ENCODE data around the gene TOP2B. TPM values are rescaled to one million over a fixed set of nuclear protein-coding genes. Genes with fewer than 3 reads are reported as not detected.

Gene TOP2B
- total RNA-seq, 1 experiment from 2014 or later = 63.1 TPM

- intact Hi-C loops (cut with micrococcal nuclease; ENCODE audit: unreplicated experiment) (no loop called here), in situ Hi-C loops (cut with HindIII; ENCODE audit: low pct_unique_long_range_greater_than_20kb, low sequenced_read_pairs) (no loop called here)
- Histone ChIP-seq H3K4me1 (ENCODE audit: control insufficient read depth, insufficient read depth, low read length) (no peaks in the 10 kb centered on the region), H3K4me3 (ENCODE audit: low read depth in 2 of 2, low read length in 2 of 2) (no peak overlapping the region), H3K9me3 (ENCODE audit: control insufficient read depth, insufficient read depth, low read depth, low read length) (no peaks in the 10 kb centered on the region), H3K27ac (ENCODE audit: low read length) (no peak overlapping the region), H3K27me3 (ENCODE audit: control insufficient read depth, insufficient read depth, low read length) (no peaks in the 10 kb centered on the region), H3K36me3 (ENCODE audit: control insufficient read depth, insufficient read depth, low read length) (no peaks in the 10 kb centered on the region)
- BruUV-seq (replicated peaks) = no TSS peak
- CTCF ChIA-PET = no interaction called here
- DNase-seq (ENCODE audit: low read depth, low spot score) (no peak), ATAC-seq (no peak)
- POLR2A ChIA-PET = no interaction called here
- no peak for TF ChIP-seq REST (IDR thresholded peaks at IDR 0.05; ENCODE audit: insufficient read depth in 1 of 2, low read depth in 2 of 2, low read length in 1 of 2)
- no peak for TF ChIP-seq CTCF (IDR thresholded peaks at IDR 0.05)
These were observed 84.2 kb downstream of the TOP2B start for GRCh38 chr3:25580534-25580933.

DNA sequence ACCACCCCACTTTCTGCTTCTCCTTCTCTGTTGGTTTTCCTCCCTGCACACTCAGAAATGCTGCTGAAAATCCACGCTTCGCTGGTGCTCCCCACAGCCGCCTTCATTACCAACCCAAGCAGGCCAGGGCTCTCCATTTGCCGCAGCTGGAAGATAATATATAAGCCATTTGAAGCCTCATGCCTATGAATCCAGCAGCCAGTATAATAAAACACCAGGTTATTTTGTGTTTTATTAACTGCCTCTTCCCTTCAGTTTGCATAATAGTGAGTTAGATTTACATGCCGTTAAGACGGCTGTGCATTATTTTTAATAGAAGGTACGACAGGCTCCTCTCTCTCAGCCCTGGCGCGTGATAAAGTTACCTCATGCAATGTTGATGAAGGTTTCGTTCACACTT is 86.6 kb downstream of the TOP2B start:
- Histone ChIP-seq H3K36me3 (ENCODE audit: control insufficient read depth, insufficient read depth, low read length) (no peaks in the 10 kb centered on the region), H3K4me1 (ENCODE audit: control insufficient read depth, insufficient read depth, low read length) (no peaks in the 10 kb centered on the region), H3K4me3 (ENCODE audit: low read depth in 2 of 2, low read length in 2 of 2) (no peak overlapping the region), H3K27ac (ENCODE audit: low read length) (no peak overlapping the region), H3K9me3 (ENCODE audit: control insufficient read depth, insufficient read depth, low read depth, low read length) (no peaks in the 10 kb centered on the region), H3K27me3 (ENCODE audit: control insufficient read depth, insufficient read depth, low read length) (no peaks in the 10 kb centered on the region)
- ChIA-PET CTCF (no interaction called here), POLR2A (no interaction called here)
- in situ Hi-C loops (cut with HindIII; ENCODE audit: low pct_unique_long_range_greater_than_20kb, low sequenced_read_pairs) (no loop called here), intact Hi-C loops (cut with micrococcal nuclease; ENCODE audit: unreplicated experiment) (no loop called here)
- no peak for TF ChIP-seq TCF7L2 (IDR thresholded peaks at IDR 0.05; ENCODE audit: low read depth, low read length)
- no peak for TF ChIP-seq POLR2AphosphoS5 (IDR thresholded peaks at IDR 0.05; ENCODE audit: low read depth, low read length)
- no peak for TF ChIP-seq SIN3A (IDR thresholded peaks at IDR 0.05; ENCODE audit: borderline replicate concordance, insufficient read depth, low read depth, low read length)
- TF ChIP-seq REST (IDR thresholded peaks at IDR 0.05; ENCODE audit: insufficient read depth in 1 of 2, low read depth in 2 of 2, low read length in 1 of 2) = no peak
- no peak for TF ChIP-seq CTCF (IDR thresholded peaks at IDR 0.05)
- no TSS peak for BruUV-seq (replicated peaks)
- no peak for DNase-seq (ENCODE audit: low read depth, low spot score)
- no peak for ATAC-seq

Measured in Panc1 (cell line).